CD14-positive monocyte (primary cell): Measurements from ENCODE around the gene COX15. TPM values are rescaled to one million over a fixed set of nuclear protein-coding genes. Genes with fewer than 3 reads are reported as not detected.

ENCODE experiments used
- DNase-seq, 3 donors: peaks; one replicate each; pipeline ENCODE4 v3.0.0-alpha.2; 2011 to 2022
- H2AFZ ChIP-seq: 2 replicates; pipeline ENCODE4 v1.6.0; 2012; ENCODE audit warnings: mild to moderate bottlenecking, low read depth, low read length, inconsistent platforms; ENCODE audit not compliant: insufficient read depth, poor library complexity, severe bottlenecking
- H3K27ac ChIP-seq, 2 donors: 1 replicate in 1 of 2; 2 replicates in 1 of 2; pipeline ENCODE4 v1.5.1; 2012 to 2013; ENCODE audit warnings: low read length in 2 of 2, control low read depth in 1 of 2, inconsistent platforms in 1 of 2, low read depth in 1 of 2, mild to moderate bottlenecking in 1 of 2
- H3K27me3 ChIP-seq, 2 donors: one replicate each; pipeline versions ENCODE4 v1.6.0 to v1.6.1; 2011 to 2013; ENCODE audit warnings: low read length in 2 of 2; ENCODE audit not compliant: control insufficient read depth in 2 of 2, insufficient read depth in 2 of 2
- H3K36me3 ChIP-seq, 2 donors: replicated peaks in 1 of 2; 1 replicate in 1 of 2; 2 replicates in 1 of 2; pipeline versions ENCODE4 v1.5.1 to v1.6.1; 2012 to 2013; ENCODE audit warnings: low read length in 2 of 2, control low read depth in 1 of 2, inconsistent platforms in 1 of 2, mild to moderate bottlenecking in 1 of 2; ENCODE audit not compliant: insufficient read depth in 2 of 2, control insufficient read depth in 1 of 2
- H3K4me1 ChIP-seq, 2 donors: 1 replicate in 1 of 2; 2 replicates in 1 of 2; pipeline versions ENCODE4 v1.5.1 to v1.6.1; 2012 to 2013; ENCODE audit warnings: low read length in 2 of 2, control low read depth in 1 of 2, inconsistent platforms in 1 of 2, mild to moderate bottlenecking in 1 of 2, moderate library complexity in 1 of 2; ENCODE audit not compliant: insufficient read depth in 2 of 2, control insufficient read depth in 1 of 2
- H3K4me2 ChIP-seq: replicated peaks from 2 replicates; pipeline ENCODE3; 2012; ENCODE audit warnings: low read length, moderate library complexity, mild to moderate bottlenecking; ENCODE audit not compliant: poor library complexity, severe bottlenecking; ENCODE audit errors: extremely low read depth
- H3K4me3 ChIP-seq, 3 experiments: fragments of 200-600 bp in 1 of 3; sonication (generic) in 1 of 3; replicated peaks in 1 of 3; 1 replicate in 2 of 3; 2 replicates in 1 of 3; pipeline ENCODE4 v1.5.1; 2011 to 2013; ENCODE audit warnings: low read length in 3 of 3, mild to moderate bottlenecking in 3 of 3, control low read depth in 2 of 3, low read depth in 2 of 3, inconsistent platforms in 1 of 3, moderate library complexity in 1 of 3
- H3K79me2 ChIP-seq: 2 replicates; pipeline ENCODE4 v1.6.0; 2012; ENCODE audit warnings: mild to moderate bottlenecking, control low read depth, inconsistent platforms, low read length, moderate library complexity; ENCODE audit not compliant: insufficient read depth
- H3K9ac ChIP-seq: 2 replicates; pipeline ENCODE4 v1.6.0; 2017; ENCODE audit warnings: low read length, mild to moderate bottlenecking; ENCODE audit not compliant: insufficient read depth, poor library complexity, severe bottlenecking
- H3K9me3 ChIP-seq, 2 donors: replicated peaks in 1 of 2; 1 replicate in 1 of 2; 2 replicates in 1 of 2; pipeline versions ENCODE4 v1.5.1 to v1.6.1; 2012 to 2013; ENCODE audit warnings: low read length in 2 of 2, control low read depth in 1 of 2; ENCODE audit not compliant: control insufficient read depth in 1 of 2, insufficient read depth in 1 of 2
- H4K20me1 ChIP-seq: 2 replicates; pipeline ENCODE4 v1.6.0; 2012; ENCODE audit warnings: mild to moderate bottlenecking, low read length, control low read depth, moderate library complexity; ENCODE audit not compliant: insufficient read depth
- H3K27ac Mint-ChIP-seq, 7 donors: one replicate each; pipeline ENCODE4 v1.8.0; 2020; ENCODE audit warnings: mild to moderate bottlenecking in 7 of 7, mixed read lengths in 7 of 7, moderate library complexity in 6 of 7, inconsistent platforms in 2 of 7
- H3K27me3 Mint-ChIP-seq, 3 donors: one replicate each; pipeline ENCODE4 v1.8.0; 2021 to 2022; ENCODE audit warnings: low read depth in 3 of 3, mild to moderate bottlenecking in 3 of 3, mixed read lengths in 3 of 3, moderate library complexity in 3 of 3, inconsistent platforms in 1 of 3
- H3K36me3 Mint-ChIP-seq, 2 donors: one replicate each; pipeline ENCODE4 v1.8.0; 2020; ENCODE audit warnings: mixed read lengths in 2 of 2, inconsistent platforms in 1 of 2, mild to moderate bottlenecking in 1 of 2
- H3K4me1 Mint-ChIP-seq: one replicate; pipeline ENCODE4 v1.8.0; 2020; ENCODE audit warnings: mild to moderate bottlenecking, mixed read lengths
- H3K4me3 Mint-ChIP-seq, 2 donors: one replicate each; pipeline ENCODE4 v1.8.0; 2020; ENCODE audit warnings: mild to moderate bottlenecking in 2 of 2, mixed read lengths in 2 of 2, moderate library complexity in 1 of 2
- H3K9me3 Mint-ChIP-seq, 7 donors: one replicate each; pipeline ENCODE4 v1.8.0; 2020 to 2022; ENCODE audit warnings: mixed read lengths in 7 of 7, mild to moderate bottlenecking in 6 of 7, moderate library complexity in 6 of 7, inconsistent platforms in 2 of 7
- CTCF ChIP-seq: fragments of 200-600 bp; IDR thresholded peaks from one replicate; pipeline ENCODE4 v1.8.0; 2022; ENCODE audit warnings: antibody characterized with exemption, mild to moderate bottlenecking
- WGBS: methylation state at CpG from one replicate; pipeline ENCODE4 v1.1.5; 2013; ENCODE audit warnings: missing lambda C conversion rate; ENCODE audit not compliant: insufficient coverage; 5-methylcytosine and 5-hydroxymethylcytosine counted together
- intact Hi-C, 2 donors: fragments of 100-400 bp; cut with micrococcal nuclease; formaldehyde crosslinking; loops; one replicate each; pipeline versions ENCODE4 v1.15.0 to v1.15.1; 2023
- polyA plus RNA-seq, 3 donors: library from polyadenylated mRNA; depleted of rRNA in 1 of 3; unstranded in 2 of 3; stranded (reverse) in 1 of 3; fragments of 300-500 nt in 2 of 3; fragments of >200 nt in 1 of 3; fragmentation: Illumina TruSeq in 2 of 3; gene quantifications; 1 replicate in 2 of 3; 2 replicates in 1 of 3; pipeline ENCODE4 v1.2.3, GENCODE V29; 2012 to 2021

COX15 gene
- polyA plus RNA-seq, 3 donors: 10.6 to 37.6 (median 35.7) TPM

GRCh38 chr10:99700649-99701048, 31.3 kb downstream of the COX15 start:
- H3K27ac Mint-ChIP-seq: peak overlapping the region in 1 of 7 donors; percentile 20
- no peak overlapping the region for H2AFZ ChIP-seq
- peaks cover 69 to 98% of the 10 kb centered on the region in 2 donors for H3K36me3 ChIP-seq
- H3K4me1 Mint-ChIP-seq: no peaks in the 10 kb centered on the region
- peaks cover 81 to 94% of the 10 kb centered on the region in 2 donors for H3K36me3 Mint-ChIP-seq
- peaks cover 0 to 2% (median 0%) of the 10 kb centered on the region in 3 donors for H3K27me3 Mint-ChIP-seq
- no peak overlapping the region for H3K4me3 ChIP-seq
- H3K27me3 ChIP-seq: no peaks in the 10 kb centered on the region
- H3K27ac ChIP-seq: no peak overlapping the region
- DNase-seq: no peak
- no peak for TF ChIP-seq CTCF
- H3K9me3 ChIP-seq: no peaks in the 10 kb centered on the region
- no peak overlapping the region for H3K4me2 ChIP-seq
- intact Hi-C loops: no loop called here
- no peaks in the 10 kb centered on the region for H3K4me1 ChIP-seq
- no peaks in the 10 kb centered on the region for H3K79me2 ChIP-seq
- no peak overlapping the region for H3K4me3 Mint-ChIP-seq
- no peaks in the 10 kb centered on the region for H3K9me3 Mint-ChIP-seq
- H3K9ac ChIP-seq: no peak overlapping the region
- no peaks in the 10 kb centered on the region for H4K20me1 ChIP-seq
- WGBS: 100% methylated on average over 1 of the region's 4 CpGs

GRCh38 chr10:99698504-99699080, 33.3 kb downstream of the COX15 start:
- Histone ChIP-seq H4K20me1 (no peaks in the 10 kb centered on the region), H3K79me2 (no peaks in the 10 kb centered on the region), H3K4me1 (no peaks in the 10 kb centered on the region), H3K4me3 (no peak overlapping the region), H3K9ac (no peak overlapping the region), H3K27ac (no peak overlapping the region), H2AFZ (no peak overlapping the region), H3K9me3 (no peaks in the 10 kb centered on the region), H3K36me3 (peaks cover 56 to 93% of the 10 kb centered on the region in 2 donors), H3K27me3 (no peaks in the 10 kb centered on the region), H3K4me2 (no peak overlapping the region)
- TF ChIP-seq CTCF: peak; percentile 13
- peak overlapping the region in 1 of 7 donors; percentile 79 for H3K27ac Mint-ChIP-seq
- no peak for DNase-seq
- H3K4me3 Mint-ChIP-seq: no peak overlapping the region
- no peaks in the 10 kb centered on the region for H3K9me3 Mint-ChIP-seq
- peaks cover 71 to 89% of the 10 kb centered on the region in 2 donors for H3K36me3 Mint-ChIP-seq
- no peaks in the 10 kb centered on the region for H3K4me1 Mint-ChIP-seq
- H3K27me3 Mint-ChIP-seq: peaks cover 0 to 4% (median 0%) of the 10 kb centered on the region in 3 donors
- WGBS: 97% methylated on average over 5 of the region's 8 CpGs
- intact Hi-C loops: no loop called here
